ENCODE results near the gene KRT20. TPM values are rescaled to one million over a fixed set of nuclear protein-coding genes. Genes with fewer than 3 reads are reported as not detected.

KRT20 gene
- total and polyA plus RNA-seq, 9 of the 15 experiments (the other 6 are each of a cell fraction or from before 2014, with no cell fraction given) = 0.44 TPM; not detected in 8

DNA sequence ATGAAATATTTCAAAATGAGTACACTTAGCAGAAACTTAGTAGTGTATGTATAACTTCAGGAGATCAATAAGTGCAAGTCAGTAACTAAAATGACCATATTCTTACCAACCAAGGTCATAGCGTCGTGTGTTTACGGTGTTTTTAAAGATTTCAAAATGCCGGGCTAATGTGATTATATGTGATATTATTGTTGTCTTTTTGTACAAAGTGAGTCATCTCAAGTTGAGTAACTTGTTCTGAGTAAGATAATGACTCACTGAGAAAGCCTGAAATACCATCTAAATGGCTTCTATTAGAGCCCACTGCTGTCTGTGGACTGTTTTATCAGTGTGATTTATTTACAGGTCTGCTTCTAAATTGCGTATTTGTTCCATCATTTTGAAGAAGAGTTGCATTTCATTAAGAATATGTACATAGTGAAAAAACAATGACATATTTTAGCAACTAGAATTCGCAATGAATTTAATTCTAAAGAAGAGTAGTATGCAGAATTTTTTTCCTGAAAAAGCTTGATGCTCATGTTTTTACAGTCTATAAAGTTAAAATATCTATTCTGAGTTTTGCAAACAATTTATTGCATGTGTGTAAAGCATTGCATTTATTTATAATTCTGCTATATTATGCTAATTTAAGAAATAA is 30.7 kb downstream of the KRT20 start:
- peaks cover 0 to 19% of the 10 kb centered on the region in 2 experiments; a peak in 3 of 5 replicates for H3K4me1 ChIP-seq (replicated peaks in 1 of 2; ENCODE audit: control insufficient read depth in 2 of 2, insufficient read depth in 2 of 2, low read length in 2 of 2)
- ATAC-seq (peak; percentile 76), FAIRE-seq (peak; percentile 69), DNase-seq (ENCODE audit: extremely low read depth in 1 of 4, low spot score in 3 of 4) (peak; percentile 31 to 66 (median 38))
- no peaks in the 10 kb centered on the region for H3K9me3 ChIP-seq (replicated peaks; ENCODE audit: control insufficient read depth, insufficient read depth, low read depth, low read length)
- no peaks in the 10 kb centered on the region for H3K79me2 ChIP-seq (ENCODE audit: control insufficient read depth, insufficient read depth, low read length)
- peak overlapping the region; percentile 7; the same call in 1 of the 2 replicates for H3K4me2 ChIP-seq (ENCODE audit: insufficient read depth, low read length)
- H3K27me3 ChIP-seq (ENCODE audit: control insufficient read depth in 2 of 2, insufficient read depth in 2 of 2, low read length in 2 of 2) = no peaks in the 10 kb centered on the region
- H3K36me3 ChIP-seq (ENCODE audit: control insufficient read depth, insufficient read depth, low read length) = no peaks in the 10 kb centered on the region
- H3K27ac ChIP-seq (ENCODE audit: extremely low read depth, low read depth, low read length) = peak overlapping the region; percentile 66; the same call in 1 of the 3 replicates
- BruUV-seq (replicated peaks) = no TSS peak
- peak overlapping the region; percentile 69 for H2AFZ ChIP-seq (ENCODE audit: low read depth, low read length)
- H4K20me1 ChIP-seq (replicated peaks; ENCODE audit: control insufficient read depth, insufficient read depth, low read length) = no peaks in the 10 kb centered on the region
- in situ Hi-C loops (cut with MboI) (no loop called here), intact Hi-C loops (cut with micrococcal nuclease) (no loop called here)
- no peaks in the 10 kb centered on the region for H3K9me1 ChIP-seq (ENCODE audit: control insufficient read depth, insufficient read depth, low read length)
- no peak overlapping the region for H3K4me3 ChIP-seq
- WGBS (ENCODE audit: insufficient coverage, low coverage, missing lambda C conversion rate) = 8% methylated on average over 6 of the region's 6 CpGs
- POLR2A ChIA-PET = interaction anchor here (0.7 to 2.1 kb wide), 3 partner anchors 9 to 17 kb away, joined by 3 to 12 read pairs (median 4); no protein-coding TSS in a partner anchor
- CTCF ChIA-PET (ENCODE audit: low intra/inter-chr PET ratio) = no interaction called here
- H3K9ac ChIP-seq (ENCODE audit: insufficient read depth in 1 of 2, low read depth in 2 of 2, low read length in 2 of 2) = no peak overlapping the region; a peak in 1 of 4 replicates
- TF ChIP-seq, protein P1, sequence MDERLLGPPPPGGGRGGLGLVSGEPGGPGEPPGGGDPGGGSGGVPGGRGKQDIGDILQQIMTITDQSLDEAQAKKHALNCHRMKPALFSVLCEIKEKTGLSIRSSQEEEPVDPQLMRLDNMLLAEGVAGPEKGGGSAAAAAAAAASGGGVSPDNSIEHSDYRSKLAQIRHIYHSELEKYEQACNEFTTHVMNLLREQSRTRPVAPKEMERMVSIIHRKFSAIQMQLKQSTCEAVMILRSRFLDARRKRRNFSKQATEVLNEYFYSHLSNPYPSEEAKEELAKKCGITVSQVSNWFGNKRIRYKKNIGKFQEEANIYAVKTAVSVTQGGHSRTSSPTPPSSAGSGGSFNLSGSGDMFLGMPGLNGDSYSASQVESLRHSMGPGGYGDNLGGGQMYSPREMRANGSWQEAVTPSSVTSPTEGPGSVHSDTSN (CRISPR knock-in tag; IDR thresholded peaks at IDR 0.05; ENCODE audit: low read depth) = no peak
- TF ChIP-seq, protein P1 (tag; conservative IDR thresholded peaks at IDR 0.05; ENCODE audit: low read depth) = peak; percentile 80
- TF ChIP-seq, protein P2, sequence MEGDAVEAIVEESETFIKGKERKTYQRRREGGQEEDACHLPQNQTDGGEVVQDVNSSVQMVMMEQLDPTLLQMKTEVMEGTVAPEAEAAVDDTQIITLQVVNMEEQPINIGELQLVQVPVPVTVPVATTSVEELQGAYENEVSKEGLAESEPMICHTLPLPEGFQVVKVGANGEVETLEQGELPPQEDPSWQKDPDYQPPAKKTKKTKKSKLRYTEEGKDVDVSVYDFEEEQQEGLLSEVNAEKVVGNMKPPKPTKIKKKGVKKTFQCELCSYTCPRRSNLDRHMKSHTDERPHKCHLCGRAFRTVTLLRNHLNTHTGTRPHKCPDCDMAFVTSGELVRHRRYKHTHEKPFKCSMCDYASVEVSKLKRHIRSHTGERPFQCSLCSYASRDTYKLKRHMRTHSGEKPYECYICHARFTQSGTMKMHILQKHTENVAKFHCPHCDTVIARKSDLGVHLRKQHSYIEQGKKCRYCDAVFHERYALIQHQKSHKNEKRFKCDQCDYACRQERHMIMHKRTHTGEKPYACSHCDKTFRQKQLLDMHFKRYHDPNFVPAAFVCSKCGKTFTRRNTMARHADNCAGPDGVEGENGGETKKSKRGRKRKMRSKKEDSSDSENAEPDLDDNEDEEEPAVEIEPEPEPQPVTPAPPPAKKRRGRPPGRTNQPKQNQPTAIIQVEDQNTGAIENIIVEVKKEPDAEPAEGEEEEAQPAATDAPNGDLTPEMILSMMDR (IDR thresholded peaks at IDR 0.05 in 2 of 3, conservative IDR thresholded peaks at IDR 0.05 in 1 of 3; ENCODE audit: insufficient read depth in 2 of 3, low read depth in 1 of 3, low read length in 3 of 3) = no peak
- TF ChIP-seq FOS (IDR thresholded peaks at IDR 0.05; ENCODE audit: extremely low read depth, insufficient read length) (peak; percentile 62), EP300 (IDR thresholded peaks at IDR 0.05; ENCODE audit: low read length) (peak; percentile 80), SIX5 (IDR thresholded peaks at IDR 0.05; ENCODE audit: borderline replicate concordance in 1 of 2, insufficient read depth in 1 of 2, low read depth in 1 of 2, low read length in 2 of 2) (no peak), TBL1XR1 (IDR thresholded peaks at IDR 0.05; ENCODE audit: low read length in 2 of 2) (peak in 1 of 2 experiments; percentile 78; a peak in 2 of 4 replicates), JUNB (CRISPR knock-in tag; conservative IDR thresholded peaks at IDR 0.05) (peak; percentile 76), SRF (CRISPR knock-in tag; IDR thresholded peaks at IDR 0.05) (no peak), DACH1 (IDR thresholded peaks at IDR 0.05; ENCODE audit: partially characterized antibody) (peak; percentile 62), ZFPM2 (CRISPR knock-in tag; IDR thresholded peaks at IDR 0.05) (no peak)
- TF ChIP-seq, protein P3, sequence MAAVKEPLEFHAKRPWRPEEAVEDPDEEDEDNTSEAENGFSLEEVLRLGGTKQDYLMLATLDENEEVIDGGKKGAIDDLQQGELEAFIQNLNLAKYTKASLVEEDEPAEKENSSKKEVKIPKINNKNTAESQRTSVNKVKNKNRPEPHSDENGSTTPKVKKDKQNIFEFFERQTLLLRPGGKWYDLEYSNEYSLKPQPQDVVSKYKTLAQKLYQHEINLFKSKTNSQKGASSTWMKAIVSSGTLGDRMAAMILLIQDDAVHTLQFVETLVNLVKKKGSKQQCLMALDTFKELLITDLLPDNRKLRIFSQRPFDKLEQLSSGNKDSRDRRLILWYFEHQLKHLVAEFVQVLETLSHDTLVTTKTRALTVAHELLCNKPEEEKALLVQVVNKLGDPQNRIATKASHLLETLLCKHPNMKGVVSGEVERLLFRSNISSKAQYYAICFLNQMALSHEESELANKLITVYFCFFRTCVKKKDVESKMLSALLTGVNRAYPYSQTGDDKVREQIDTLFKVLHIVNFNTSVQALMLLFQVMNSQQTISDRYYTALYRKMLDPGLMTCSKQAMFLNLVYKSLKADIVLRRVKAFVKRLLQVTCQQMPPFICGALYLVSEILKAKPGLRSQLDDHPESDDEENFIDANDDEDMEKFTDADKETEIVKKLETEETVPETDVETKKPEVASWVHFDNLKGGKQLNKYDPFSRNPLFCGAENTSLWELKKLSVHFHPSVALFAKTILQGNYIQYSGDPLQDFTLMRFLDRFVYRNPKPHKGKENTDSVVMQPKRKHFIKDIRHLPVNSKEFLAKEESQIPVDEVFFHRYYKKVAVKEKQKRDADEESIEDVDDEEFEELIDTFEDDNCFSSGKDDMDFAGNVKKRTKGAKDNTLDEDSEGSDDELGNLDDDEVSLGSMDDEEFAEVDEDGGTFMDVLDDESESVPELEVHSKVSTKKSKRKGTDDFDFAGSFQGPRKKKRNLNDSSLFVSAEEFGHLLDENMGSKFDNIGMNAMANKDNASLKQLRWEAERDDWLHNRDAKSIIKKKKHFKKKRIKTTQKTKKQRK (IDR thresholded peaks at IDR 0.05; ENCODE audit: borderline replicate concordance, low read depth, low read length) = no peak
